Measurements from ENCODE around the gene KLHL29. TPM values are rescaled to one million over a fixed set of nuclear protein-coding genes. Genes with fewer than 3 reads are reported as not detected.
"Not testable (repeated sequence)": the region's sequence is repeated elsewhere in the genome, so short reads cannot be mapped to it uniquely, and the experiment has no call there.

KLHL29 gene
- total RNA-seq, 4 donors from 2014 or later, result 2.2 to 3.3 (median 2.7) TPM

DNA sequence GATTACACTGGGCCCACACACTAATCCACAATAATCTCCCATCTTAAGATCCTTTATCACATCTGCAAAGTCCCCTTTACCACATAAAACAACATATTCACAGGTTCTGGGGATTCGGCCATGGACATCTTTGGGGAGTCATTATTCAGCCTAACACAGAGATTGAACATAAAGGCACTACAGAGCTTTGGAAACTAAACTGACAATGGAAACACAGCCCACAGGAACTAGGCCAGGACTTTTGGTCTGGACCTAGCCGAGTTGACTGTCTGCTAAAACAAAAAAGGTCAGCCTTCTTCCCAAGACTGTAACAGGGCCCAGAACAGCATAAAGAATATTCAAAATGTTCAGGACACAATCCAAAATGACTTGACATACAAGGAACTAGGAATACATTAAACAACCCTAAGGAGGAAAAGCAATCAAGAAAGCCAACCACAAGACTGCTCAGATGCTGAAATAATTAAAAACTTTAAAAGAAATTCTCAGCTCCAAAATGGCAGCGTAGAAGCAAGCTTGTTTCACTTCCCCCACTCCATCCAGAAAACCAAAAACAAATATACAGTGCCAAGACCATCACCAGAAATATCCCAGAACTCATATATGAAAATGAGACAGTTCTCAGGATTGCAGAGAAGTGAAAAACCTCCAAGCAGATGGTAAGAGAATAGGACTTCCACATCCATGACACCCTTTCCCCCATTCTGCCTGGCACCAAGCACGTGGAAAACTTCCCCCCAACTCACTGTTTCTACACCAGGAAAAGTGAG is 334.1 kb downstream of the KLHL29 start:
- WGBS, 2 donors, result 81 to 94% methylated on average over 4 of the region's 4 CpGs
- intact Hi-C loops (cut with DNase I), result no loop called here
- no peaks in the 10 kb centered on the region for H3K9me3 ChIP-seq
- no peaks in the 10 kb centered on the region for H3K36me3 ChIP-seq
- H3K27me3 ChIP-seq, result no peaks in the 10 kb centered on the region
- no peak overlapping the region for H3K27ac ChIP-seq
- H3K4me1 ChIP-seq, result peaks cover 6 to 20% of the 10 kb centered on the region in 2 donors
- H3K4me3 ChIP-seq (replicated peaks in 1 of 3), result no peak overlapping the region
- TF ChIP-seq POLR2A (IDR thresholded peaks at IDR 0.05), result no peak
- TF ChIP-seq, protein P1, sequence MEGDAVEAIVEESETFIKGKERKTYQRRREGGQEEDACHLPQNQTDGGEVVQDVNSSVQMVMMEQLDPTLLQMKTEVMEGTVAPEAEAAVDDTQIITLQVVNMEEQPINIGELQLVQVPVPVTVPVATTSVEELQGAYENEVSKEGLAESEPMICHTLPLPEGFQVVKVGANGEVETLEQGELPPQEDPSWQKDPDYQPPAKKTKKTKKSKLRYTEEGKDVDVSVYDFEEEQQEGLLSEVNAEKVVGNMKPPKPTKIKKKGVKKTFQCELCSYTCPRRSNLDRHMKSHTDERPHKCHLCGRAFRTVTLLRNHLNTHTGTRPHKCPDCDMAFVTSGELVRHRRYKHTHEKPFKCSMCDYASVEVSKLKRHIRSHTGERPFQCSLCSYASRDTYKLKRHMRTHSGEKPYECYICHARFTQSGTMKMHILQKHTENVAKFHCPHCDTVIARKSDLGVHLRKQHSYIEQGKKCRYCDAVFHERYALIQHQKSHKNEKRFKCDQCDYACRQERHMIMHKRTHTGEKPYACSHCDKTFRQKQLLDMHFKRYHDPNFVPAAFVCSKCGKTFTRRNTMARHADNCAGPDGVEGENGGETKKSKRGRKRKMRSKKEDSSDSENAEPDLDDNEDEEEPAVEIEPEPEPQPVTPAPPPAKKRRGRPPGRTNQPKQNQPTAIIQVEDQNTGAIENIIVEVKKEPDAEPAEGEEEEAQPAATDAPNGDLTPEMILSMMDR (IDR thresholded peaks at IDR 0.05), result no peak
- DNase-seq, result no peak

DNA sequence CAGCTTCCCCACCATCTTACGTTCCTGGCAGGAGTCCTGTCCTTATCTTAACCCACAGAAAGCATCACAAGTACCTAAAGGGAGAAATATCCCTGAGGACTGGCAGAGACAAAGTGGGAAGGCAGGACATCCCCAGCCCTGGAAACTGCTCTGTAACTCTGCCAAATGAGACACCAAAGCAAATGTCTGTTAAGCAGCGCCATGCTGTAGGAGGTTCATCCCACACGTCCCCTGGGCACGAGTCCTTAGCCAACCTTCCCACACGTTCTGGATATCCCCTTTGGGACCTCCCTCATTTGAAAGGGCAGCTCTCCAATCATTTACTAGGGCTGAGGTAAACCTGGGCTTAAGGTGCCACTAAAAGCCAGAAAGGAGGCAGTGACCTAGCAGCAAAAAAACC is 334.7 kb downstream of the KLHL29 start:
- 80 to 81% methylated on average over 5 of the region's 5 CpGs for WGBS, 2 donors
- no peaks in the 10 kb centered on the region for H3K27me3 ChIP-seq
- TF ChIP-seq POLR2A (IDR thresholded peaks at IDR 0.05), result no peak
- TF ChIP-seq, protein P1 (IDR thresholded peaks at IDR 0.05), result no peak

DNA sequence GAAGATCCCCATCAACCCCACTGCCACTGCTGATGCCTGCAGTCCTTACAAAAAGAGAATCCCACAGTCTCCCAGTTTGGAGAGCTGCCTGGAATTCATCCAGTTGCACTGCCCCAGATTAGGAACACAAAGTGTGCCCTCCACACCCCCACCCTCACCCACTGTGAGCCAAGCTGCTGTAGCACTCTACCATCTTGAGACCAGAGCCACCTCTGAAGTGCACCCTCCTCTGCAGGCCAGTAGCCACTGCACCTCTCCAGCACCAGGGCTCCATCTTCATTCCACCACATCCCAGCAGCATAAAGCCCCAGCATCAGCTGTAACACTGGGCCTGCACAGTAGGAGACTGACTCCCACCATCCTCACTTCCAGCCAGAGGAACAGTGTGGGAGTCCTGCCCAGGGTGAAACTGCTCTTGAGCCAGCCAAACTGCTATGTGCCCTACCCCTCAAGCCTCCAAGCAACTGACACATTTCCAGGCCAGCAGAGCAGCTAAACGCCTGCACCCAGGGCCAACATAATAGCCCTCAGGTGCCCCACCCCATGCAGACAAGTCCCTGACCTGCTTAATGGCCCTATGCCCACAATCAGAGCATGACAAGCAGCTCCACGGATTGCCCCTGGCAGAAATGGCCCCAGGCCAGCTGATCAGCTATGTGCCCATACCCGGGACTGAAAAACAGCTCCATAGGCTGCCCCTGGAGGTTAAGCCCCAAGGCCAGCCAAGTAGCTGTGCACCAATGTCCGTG is 335.9 kb downstream of the KLHL29 start:
- Histone ChIP-seq H3K27ac (no peak overlapping the region), H3K36me3 (no peaks in the 10 kb centered on the region), H3K27me3 (no peaks in the 10 kb centered on the region), H3K9me3 (no peaks in the 10 kb centered on the region), H3K4me3 (replicated peaks in 1 of 3) (no peak overlapping the region), H3K4me1 (peaks cover 6 to 20% of the 10 kb centered on the region in 2 donors)
- TF ChIP-seq POLR2A (IDR thresholded peaks at IDR 0.05), result no peak
- TF ChIP-seq, protein P1 (IDR thresholded peaks at IDR 0.05), result no peak
- intact Hi-C loops (cut with DNase I), result no loop called here
- WGBS, 2 donors, result 18 to 83% methylated on average over 1 to 2 of the region's 4 CpGs
- DNase-seq, result peak; percentile 81 to 86

More for the DNA sequence above, 334.7 kb downstream of the KLHL29 start:
- Histone ChIP-seq H3K9me3 (no peaks in the 10 kb centered on the region), H3K4me3 (replicated peaks in 1 of 3) (no peak overlapping the region), H3K36me3 (no peaks in the 10 kb centered on the region), H3K27ac (no peak overlapping the region), H3K4me1 (peaks cover 6 to 20% of the 10 kb centered on the region in 2 donors)
- intact Hi-C loops (cut with DNase I), result no loop called here
- no peak for DNase-seq

DNA sequence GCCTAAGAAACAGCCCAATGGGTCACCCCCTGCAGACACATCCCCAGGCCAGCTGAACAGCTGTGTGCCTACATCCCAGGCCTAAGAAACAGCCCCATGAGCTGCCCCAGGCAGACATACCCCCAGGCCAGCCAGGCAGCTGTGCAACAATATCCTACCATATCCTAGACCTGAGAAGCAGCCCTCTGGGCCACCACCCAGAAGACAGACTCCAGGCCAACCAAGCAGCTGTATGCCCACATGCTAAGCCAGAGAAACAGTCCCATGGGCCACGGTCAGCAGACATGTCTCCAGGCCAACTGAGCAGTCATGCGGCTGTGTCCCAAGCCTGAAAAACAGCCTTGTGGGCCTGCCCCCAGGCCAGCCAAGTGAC is 336.5 kb downstream of the KLHL29 start:
- Histone ChIP-seq H3K27me3 (no peaks in the 10 kb centered on the region), H3K27ac (no peak overlapping the region), H3K4me3 (replicated peaks in 1 of 3) (no peak overlapping the region), H3K36me3 (no peaks in the 10 kb centered on the region), H3K4me1 (peaks cover 6 to 20% of the 10 kb centered on the region in 2 donors), H3K9me3 (no peaks in the 10 kb centered on the region)
- intact Hi-C loops (cut with DNase I), result no loop called here
- no peak for TF ChIP-seq POLR2A (IDR thresholded peaks at IDR 0.05)
- TF ChIP-seq, protein P1 (IDR thresholded peaks at IDR 0.05), result no peak
- DNase-seq, result peak in 1 of 2 donors; percentile 20
- 94 to 100% methylated on average over 2 of the region's 2 CpGs for WGBS, 2 donors

DNA sequence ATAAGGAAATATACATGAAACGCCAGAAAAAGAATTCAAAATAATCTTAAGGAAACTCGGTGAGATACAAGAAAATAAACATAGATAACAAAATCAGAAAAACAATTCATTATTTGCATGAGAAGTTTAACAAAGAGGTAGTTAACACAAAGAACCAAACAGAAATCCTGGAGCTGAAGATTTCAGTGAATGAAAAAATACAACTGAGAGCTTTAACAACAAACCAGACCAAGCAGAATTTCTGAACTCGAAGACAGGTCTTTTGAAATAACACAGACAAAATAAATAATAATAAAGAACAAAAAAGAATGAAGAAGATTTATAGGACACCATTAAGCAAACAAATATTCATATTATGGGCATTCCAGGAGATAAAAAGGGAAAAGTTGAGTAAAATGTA is 337.3 kb downstream of the KLHL29 start:
- intact Hi-C loops (cut with DNase I), result no loop called here
- no peak for DNase-seq
- WGBS, 2 donors, result 97% methylated on average over 3 of the region's 3 CpGs
- no peak overlapping the region for H3K4me3 ChIP-seq (replicated peaks in 1 of 3)
- no peaks in the 10 kb centered on the region for H3K36me3 ChIP-seq
- no peak for TF ChIP-seq POLR2A (IDR thresholded peaks at IDR 0.05)
- TF ChIP-seq, protein P1 (IDR thresholded peaks at IDR 0.05), result no peak
- H3K27me3 ChIP-seq, result no peaks in the 10 kb centered on the region
- H3K9me3 ChIP-seq, result no peaks in the 10 kb centered on the region
- H3K27ac ChIP-seq, result no peak overlapping the region
- peaks cover 6 to 20% of the 10 kb centered on the region in 2 donors for H3K4me1 ChIP-seq

DNA sequence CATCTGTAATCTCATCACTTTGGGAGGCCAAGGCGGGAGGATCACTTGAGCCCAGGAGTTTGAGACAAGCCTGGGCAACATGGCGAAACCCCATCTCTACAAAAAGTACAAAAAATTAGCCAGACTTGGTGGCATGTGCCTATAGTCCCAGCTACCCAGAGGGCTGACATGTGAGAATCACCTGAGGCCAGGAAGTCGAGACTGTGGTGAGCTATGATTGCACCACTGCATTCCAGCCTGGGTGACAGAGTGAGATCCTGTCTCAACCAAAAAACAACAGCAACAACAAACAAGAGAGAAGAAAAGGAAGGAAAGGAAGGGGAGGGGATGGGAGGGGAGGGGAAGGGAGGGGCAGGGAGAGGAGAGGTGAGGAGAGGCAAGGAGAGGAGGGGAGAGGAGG is 338.1 kb downstream of the KLHL29 start:
- H3K9me3 ChIP-seq; H3K27me3 ChIP-seq; H3K4me3 ChIP-seq (replicated peaks in 1 of 3); H3K36me3 ChIP-seq; intact Hi-C loops (cut with DNase I); DNase-seq; H3K27ac ChIP-seq: not testable (repeated sequence)
- H3K4me1 ChIP-seq, result peaks cover 6 to 20% of the 10 kb centered on the region in 2 donors
- 95 to 100% methylated on average over 3 of the region's 3 CpGs for WGBS, 2 donors

Data from thyroid gland (tissue), 4 donors.